ENCODE results near the gene ARPP19.

Gene ARPP19

GRCh38 chr15:52509500-52510245, 59.2 kb downstream of the ARPP19 start:
- DNase-seq: no peak

DNA sequence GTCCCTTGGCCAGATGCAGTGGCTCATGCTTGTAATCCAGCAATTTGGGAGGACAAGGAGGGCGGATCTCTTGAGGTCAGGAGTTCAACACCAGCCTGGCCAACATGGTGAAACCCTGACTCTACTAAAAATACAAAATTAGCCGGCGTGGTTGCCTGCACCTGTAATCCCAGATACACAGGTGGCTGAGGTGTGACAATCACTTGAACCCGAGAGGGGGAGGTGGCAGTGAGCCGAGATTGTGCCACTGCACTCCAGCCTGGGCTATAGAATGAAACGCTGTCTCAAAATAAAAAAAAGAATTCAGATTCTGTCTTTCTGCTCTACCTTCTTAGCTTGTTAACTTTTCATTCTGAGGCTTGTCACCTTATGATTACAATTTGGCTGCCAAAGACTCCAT, 62.3 kb downstream of the ARPP19 start:
- no peak for DNase-seq

DNA sequence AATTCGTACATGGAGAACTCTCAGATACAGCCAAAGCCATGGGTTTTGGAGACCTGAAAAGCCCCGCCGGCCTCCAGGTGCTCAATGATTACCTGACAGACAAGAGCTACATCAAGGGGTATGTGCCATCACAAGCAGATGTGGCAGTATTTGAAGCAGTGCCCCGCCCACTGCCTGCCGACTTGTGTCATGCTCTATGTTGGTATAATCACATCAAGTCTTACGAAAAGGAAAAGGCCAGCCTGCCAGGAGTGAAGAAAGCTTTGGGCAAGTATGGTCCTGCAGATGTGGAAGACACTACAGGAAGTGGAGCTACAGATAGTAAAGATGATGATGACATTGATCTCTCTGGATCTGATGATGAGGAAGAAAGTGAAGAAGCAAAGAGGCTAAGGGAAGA, 63.7 kb downstream of the ARPP19 start:
- no peak for DNase-seq

DNA sequence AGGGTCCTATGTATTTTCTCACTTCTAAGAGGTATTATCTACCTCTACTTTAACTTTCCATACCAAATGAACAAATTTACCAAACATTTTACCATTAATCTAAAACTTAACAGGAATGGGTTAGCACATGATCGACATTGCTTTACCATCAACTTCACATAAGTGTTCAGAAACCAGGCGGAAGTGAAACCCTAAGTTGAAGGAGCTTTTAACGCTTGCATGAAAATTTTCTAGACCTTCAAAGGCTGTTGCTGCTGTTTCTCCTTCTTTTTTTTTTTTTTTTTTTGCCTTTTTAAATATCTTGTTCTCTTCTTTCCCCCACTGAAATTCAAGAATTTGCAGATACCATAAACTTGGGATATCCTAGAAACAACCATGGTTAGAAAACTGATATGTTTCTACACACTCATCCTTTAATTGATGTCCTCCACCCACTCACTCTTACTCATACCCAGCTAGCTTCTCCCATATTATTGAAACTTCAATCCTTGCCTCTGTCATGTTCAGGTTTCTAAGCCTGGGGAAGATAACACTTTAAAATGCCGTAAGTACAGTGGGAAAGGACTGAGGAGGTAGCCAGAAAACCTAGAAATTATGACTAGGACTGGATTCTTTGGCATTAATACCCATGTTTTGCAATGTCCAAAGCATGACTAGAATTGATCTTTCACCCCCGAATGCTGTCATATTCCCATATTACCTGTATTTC, 64.9 kb downstream of the ARPP19 start:
- DNase-seq: no peak

GRCh38 chr15:52502608-52503007, 66.2 kb downstream of the ARPP19 start:
- no peak for DNase-seq

- DNase-seq: no peak
Observed at GRCh38 chr15:52499506-52499905, 69.3 kb downstream of the ARPP19 start.

- DNase-seq: no peak
Observed at GRCh38 chr15:52498706-52499105, 70.1 kb downstream of the ARPP19 start.
